VCaP (cell line): ENCODE measurements around the gene KRTAP1-4.

ENCODE experiments used
- H3K27ac ChIP-seq: fragments of 450-650 bp; 2 replicates; pipeline ENCODE4 v1.5.1; 2017
- TF ChIP-seq, protein P1 (sequence below): fragments of 450-650 bp; conservative IDR thresholded peaks from 2 replicates; pipeline ENCODE4 v1.5.1; 2017; ENCODE audit warnings: mild to moderate bottlenecking, moderate library complexity

The KRTAP1-4 gene

DNA sequence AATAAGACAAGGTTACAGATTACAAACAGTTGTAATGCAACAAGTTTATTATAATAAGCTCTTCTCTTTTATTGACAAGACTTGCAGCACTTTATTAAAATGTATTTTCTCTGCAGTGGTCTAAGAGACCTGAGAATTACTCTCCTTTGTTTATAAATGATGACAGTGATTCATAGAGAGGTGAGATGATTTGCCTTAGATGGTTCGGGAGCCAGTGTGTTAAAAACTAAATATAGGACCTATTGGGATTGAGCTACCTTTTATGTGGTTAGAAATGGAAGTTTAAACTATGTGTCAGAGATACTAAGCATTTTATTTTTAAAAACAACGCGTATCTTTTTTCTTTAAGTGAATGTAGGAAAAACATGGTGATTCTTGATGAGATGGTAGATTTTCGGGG, 33.2 kb downstream of the KRTAP1-4 start:
- TF ChIP-seq, protein P1, sequence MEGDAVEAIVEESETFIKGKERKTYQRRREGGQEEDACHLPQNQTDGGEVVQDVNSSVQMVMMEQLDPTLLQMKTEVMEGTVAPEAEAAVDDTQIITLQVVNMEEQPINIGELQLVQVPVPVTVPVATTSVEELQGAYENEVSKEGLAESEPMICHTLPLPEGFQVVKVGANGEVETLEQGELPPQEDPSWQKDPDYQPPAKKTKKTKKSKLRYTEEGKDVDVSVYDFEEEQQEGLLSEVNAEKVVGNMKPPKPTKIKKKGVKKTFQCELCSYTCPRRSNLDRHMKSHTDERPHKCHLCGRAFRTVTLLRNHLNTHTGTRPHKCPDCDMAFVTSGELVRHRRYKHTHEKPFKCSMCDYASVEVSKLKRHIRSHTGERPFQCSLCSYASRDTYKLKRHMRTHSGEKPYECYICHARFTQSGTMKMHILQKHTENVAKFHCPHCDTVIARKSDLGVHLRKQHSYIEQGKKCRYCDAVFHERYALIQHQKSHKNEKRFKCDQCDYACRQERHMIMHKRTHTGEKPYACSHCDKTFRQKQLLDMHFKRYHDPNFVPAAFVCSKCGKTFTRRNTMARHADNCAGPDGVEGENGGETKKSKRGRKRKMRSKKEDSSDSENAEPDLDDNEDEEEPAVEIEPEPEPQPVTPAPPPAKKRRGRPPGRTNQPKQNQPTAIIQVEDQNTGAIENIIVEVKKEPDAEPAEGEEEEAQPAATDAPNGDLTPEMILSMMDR, result no peak

DNA sequence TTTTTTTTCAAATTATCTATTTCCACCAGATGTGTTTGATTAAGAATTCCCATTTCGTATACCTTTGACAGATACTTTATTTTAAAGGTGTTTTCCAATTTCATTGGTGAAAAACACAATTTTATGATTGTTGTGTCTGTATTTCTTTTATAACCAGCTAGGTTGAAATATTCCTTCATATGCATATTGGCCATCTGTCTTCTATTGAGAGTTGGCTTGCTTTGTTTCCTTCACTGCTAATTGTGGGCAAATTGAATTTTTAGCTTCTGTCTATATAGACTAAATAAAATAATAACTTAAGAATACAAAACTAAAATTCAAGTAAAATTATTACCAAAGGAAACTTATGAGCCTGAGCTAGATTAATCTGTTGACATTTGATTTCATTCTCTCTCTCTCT, 34.9 kb downstream of the KRTAP1-4 start:
- H3K27ac ChIP-seq, result no peak overlapping the region
- TF ChIP-seq, protein P1, result no peak

More for the DNA sequence above, 33.2 kb downstream of the KRTAP1-4 start:
- H3K27ac ChIP-seq, result no peak overlapping the region

- H3K27ac ChIP-seq, result no peak within 1 kb of the TSS
- TF ChIP-seq, protein P1, result no peak
These were observed 36.2 kb downstream of the KRTAP1-4 start, which contains the start of gene KRTAP3-3 for GRCh38 chr17:40993839-40994238. KRTAP3-3 (minus strand) TSS chr17:40994164; CDS start chr17:40994097, 67 bp downstream.

DNA sequence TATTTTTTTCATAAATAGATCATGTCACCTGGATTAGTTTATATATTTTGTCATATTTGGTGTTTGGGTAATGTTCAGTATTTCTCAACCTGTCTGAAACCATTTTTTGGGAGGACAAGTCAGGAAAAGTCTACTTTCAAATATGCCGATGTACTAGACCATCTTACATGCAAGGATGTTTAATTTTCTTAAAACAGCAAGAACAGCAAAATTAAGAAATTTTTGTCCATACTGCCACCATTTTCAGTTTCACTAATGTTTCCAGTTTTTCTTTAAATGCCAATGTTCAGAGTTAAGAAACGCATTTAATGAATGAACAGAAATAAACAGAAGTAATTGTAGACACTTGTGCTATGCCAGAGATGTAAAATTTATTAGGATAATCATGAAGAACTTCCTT, 36.9 kb downstream of the KRTAP1-4 start:
- no peak overlapping the region for H3K27ac ChIP-seq
- TF ChIP-seq, protein P1, result no peak

GRCh38 chr17:40992666-40993065, 37.3 kb downstream of the KRTAP1-4 start:
- TF ChIP-seq, protein P1, result no peak

GRCh38 chr17:40986920-40987319, 43.1 kb downstream of the KRTAP1-4 start:
- H3K27ac ChIP-seq, result no peak overlapping the region
- TF ChIP-seq, protein P1, result no peak

More at GRCh38 chr17:40992666-40993065, 37.3 kb downstream of the KRTAP1-4 start:
- no peak overlapping the region for H3K27ac ChIP-seq

GRCh38 chr17:40984226-40984625, 45.8 kb downstream of the KRTAP1-4 start, which contains the start of gene KRT40:
KRT40 (minus strand) TSS chr17:40984326; CDS start chr17:40984273, 53 bp downstream.
- no peak within 1 kb of the TSS for H3K27ac ChIP-seq
- TF ChIP-seq, protein P1, result no peak
